Brain microvascular endothelial cell (primary cell): ENCODE measurements around the gene APBA2.

Experiments
- DNase-seq: peaks from one replicate; pipeline ENCODE4 v3.0.0-alpha.2; 2020
- H3K27ac ChIP-seq: fragments of 250-450 bp; sonication (Bioruptor Pico); 2 replicates; pipeline ENCODE4 v1.5.1; 2020; ENCODE audit warnings: mild to moderate bottlenecking, moderate library complexity
- H3K27me3 ChIP-seq: fragments of 250-450 bp; sonication (Bioruptor Pico); replicated peaks from 2 replicates; pipeline ENCODE4 v1.5.1; 2020; ENCODE audit warnings: mild to moderate bottlenecking
- H3K36me3 ChIP-seq: fragments of 250-450 bp; sonication (Bioruptor Pico); replicated peaks from 2 replicates; pipeline ENCODE4 v1.5.1; 2020; ENCODE audit warnings: mild to moderate bottlenecking
- H3K4me3 ChIP-seq: 2 replicates; pipeline ENCODE4 v1.5.1; 2011; ENCODE audit warnings: low read depth, mild to moderate bottlenecking, control low read depth, low read length, moderate library complexity
- CTCF ChIP-seq: IDR thresholded peaks from 2 replicates; pipeline ENCODE4 v1.5.1; 2011; ENCODE audit warnings: low read depth, mild to moderate bottlenecking, moderate library complexity, low read length, control low read depth, inconsistent platforms; ENCODE audit errors: missing control alignments
- in situ Hi-C: cut with HindIII; loops from 2 replicates; pipeline ENCODE4 v1.10.0; 2017; ENCODE audit warnings: low sequenced_read_pairs, low pct_ligation_motif_present

The APBA2 gene

GRCh38 chr15:28935316-28935715, 49.5 kb downstream of the APBA2 start:
- in situ Hi-C loops: no loop called here
- H3K4me3 ChIP-seq: no peak overlapping the region
- no peaks in the 10 kb centered on the region for H3K36me3 ChIP-seq
- DNase-seq: no peak
- no peak overlapping the region for H3K27ac ChIP-seq
- TF ChIP-seq CTCF: peak; percentile 70
- H3K27me3 ChIP-seq: no peaks in the 10 kb centered on the region

GRCh38 chr15:28936081-28936480, 50.3 kb downstream of the APBA2 start:
- Histone ChIP-seq H3K36me3 (no peaks in the 10 kb centered on the region), H3K4me3 (no peak overlapping the region), H3K27ac (no peak overlapping the region), H3K27me3 (no peaks in the 10 kb centered on the region)
- in situ Hi-C loops: no loop called here
- no peak for TF ChIP-seq CTCF
- DNase-seq: no peak

- Histone ChIP-seq H3K4me3 (no peak overlapping the region), H3K36me3 (no peaks in the 10 kb centered on the region), H3K27ac (no peak overlapping the region), H3K27me3 (no peaks in the 10 kb centered on the region)
- in situ Hi-C loops: no loop called here
- no peak for DNase-seq
- no peak for TF ChIP-seq CTCF
Observed at GRCh38 chr15:28936481-28936881, 50.7 kb downstream of the APBA2 start.

- TF ChIP-seq CTCF: no peak
- Histone ChIP-seq H3K4me3 (no peak overlapping the region), H3K27me3 (no peaks in the 10 kb centered on the region), H3K36me3 (no peaks in the 10 kb centered on the region), H3K27ac (no peak overlapping the region)
- in situ Hi-C loops: no loop called here
- DNase-seq: no peak
Observed at GRCh38 chr15:28937271-28937670, 51.5 kb downstream of the APBA2 start.

GRCh38 chr15:28942046-28942445, 56.3 kb downstream of the APBA2 start:
- Histone ChIP-seq H3K36me3 (no peaks in the 10 kb centered on the region), H3K27ac (no peak overlapping the region), H3K4me3 (no peak overlapping the region), H3K27me3 (no peaks in the 10 kb centered on the region)
- in situ Hi-C loops: no loop called here
- DNase-seq: no peak
- TF ChIP-seq CTCF: no peak

- no peak for TF ChIP-seq CTCF
- in situ Hi-C loops: no loop called here
- no peak overlapping the region for H3K27ac ChIP-seq
- DNase-seq: no peak
- no peak overlapping the region for H3K4me3 ChIP-seq
- no peaks in the 10 kb centered on the region for H3K36me3 ChIP-seq
- H3K27me3 ChIP-seq: no peaks in the 10 kb centered on the region
Observed at GRCh38 chr15:28942571-28942970, 56.8 kb downstream of the APBA2 start.
